ENCODE data around the gene CNOT2.

Gene CNOT2, protein sequence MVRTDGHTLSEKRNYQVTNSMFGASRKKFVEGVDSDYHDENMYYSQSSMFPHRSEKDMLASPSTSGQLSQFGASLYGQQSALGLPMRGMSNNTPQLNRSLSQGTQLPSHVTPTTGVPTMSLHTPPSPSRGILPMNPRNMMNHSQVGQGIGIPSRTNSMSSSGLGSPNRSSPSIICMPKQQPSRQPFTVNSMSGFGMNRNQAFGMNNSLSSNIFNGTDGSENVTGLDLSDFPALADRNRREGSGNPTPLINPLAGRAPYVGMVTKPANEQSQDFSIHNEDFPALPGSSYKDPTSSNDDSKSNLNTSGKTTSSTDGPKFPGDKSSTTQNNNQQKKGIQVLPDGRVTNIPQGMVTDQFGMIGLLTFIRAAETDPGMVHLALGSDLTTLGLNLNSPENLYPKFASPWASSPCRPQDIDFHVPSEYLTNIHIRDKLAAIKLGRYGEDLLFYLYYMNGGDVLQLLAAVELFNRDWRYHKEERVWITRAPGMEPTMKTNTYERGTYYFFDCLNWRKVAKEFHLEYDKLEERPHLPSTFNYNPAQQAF

DNA sequence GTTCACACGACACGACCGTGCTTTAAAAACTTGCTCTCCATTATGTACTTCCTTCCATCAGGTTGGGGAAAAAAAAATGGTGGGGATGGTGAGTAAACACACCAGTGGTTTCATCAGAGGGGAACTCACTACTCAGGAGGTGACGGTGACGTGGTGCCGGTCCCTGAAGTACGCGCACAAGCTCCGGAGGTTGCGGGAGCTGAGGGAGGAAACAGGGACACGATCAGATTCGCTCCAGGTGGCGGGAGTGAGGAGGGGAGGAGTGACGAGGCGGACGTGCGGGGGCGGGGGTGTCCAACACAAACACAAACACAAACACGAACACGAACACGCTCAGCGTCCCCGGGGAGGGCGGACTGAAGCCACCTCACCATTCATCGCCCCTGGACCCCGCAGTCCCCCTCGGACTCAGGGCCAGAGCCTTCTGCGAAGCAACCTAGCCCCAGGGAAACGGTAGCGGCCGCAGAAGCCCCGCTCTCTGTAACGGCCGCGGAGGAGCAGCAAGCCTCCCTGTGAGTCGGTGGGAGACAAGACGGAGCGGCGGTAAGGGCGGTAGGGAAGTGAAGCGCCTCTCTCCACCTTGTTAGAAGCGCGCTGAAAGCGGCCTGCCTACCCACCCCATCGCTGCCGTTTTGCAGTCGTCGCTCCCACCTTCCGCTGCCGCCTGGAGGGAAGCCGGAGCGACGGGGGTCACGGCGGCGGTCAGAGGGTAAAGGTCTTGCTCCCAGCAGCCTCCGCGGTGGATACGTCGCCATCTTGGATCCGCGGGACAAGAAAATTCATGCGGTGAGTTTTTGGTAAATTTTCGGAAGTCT is at the start of gene CNOT2:
TSS of gene CNOT2 (plus strand) at position 739 of the 815 bp plus-strand sequence. CDS start 34,794 bp downstream, outside the sequence.
- Histone ChIP-seq H3K4me3 (peak within 1 kb of the TSS; percentile 83), H3K27ac (peak within 1 kb of the TSS; percentile 95 to 97)
- DNase-seq (ENCODE audit: low spot score): peak; percentile 94
- TF ChIP-seq, protein P1, sequence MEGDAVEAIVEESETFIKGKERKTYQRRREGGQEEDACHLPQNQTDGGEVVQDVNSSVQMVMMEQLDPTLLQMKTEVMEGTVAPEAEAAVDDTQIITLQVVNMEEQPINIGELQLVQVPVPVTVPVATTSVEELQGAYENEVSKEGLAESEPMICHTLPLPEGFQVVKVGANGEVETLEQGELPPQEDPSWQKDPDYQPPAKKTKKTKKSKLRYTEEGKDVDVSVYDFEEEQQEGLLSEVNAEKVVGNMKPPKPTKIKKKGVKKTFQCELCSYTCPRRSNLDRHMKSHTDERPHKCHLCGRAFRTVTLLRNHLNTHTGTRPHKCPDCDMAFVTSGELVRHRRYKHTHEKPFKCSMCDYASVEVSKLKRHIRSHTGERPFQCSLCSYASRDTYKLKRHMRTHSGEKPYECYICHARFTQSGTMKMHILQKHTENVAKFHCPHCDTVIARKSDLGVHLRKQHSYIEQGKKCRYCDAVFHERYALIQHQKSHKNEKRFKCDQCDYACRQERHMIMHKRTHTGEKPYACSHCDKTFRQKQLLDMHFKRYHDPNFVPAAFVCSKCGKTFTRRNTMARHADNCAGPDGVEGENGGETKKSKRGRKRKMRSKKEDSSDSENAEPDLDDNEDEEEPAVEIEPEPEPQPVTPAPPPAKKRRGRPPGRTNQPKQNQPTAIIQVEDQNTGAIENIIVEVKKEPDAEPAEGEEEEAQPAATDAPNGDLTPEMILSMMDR (IDR thresholded peaks at IDR 0.05): no peak

DNA sequence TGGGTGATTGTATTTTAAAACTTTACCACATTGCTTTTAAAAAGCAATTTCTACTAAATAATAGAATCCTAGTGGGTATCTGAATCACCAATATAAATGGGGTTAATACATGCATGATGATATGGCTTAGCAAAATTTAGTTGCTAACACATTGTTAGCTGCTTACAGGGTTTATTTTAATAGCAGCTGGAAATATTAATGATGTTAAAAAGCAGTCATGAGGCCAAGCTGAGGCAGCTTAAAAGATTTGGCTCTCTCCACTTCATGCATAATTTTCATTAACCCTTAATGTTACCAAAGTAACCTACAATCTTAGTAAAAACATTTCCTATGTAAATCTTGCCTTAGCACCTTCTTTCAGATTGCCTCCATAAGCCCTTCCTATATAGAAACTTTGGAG is 49.2 kb upstream of the CNOT2 start:
- TF ChIP-seq, protein P1 (IDR thresholded peaks at IDR 0.05): no peak
- no peak overlapping the region for H3K27ac ChIP-seq
- no peak for DNase-seq (ENCODE audit: low spot score)
- H3K4me3 ChIP-seq: no peak overlapping the region

DNA sequence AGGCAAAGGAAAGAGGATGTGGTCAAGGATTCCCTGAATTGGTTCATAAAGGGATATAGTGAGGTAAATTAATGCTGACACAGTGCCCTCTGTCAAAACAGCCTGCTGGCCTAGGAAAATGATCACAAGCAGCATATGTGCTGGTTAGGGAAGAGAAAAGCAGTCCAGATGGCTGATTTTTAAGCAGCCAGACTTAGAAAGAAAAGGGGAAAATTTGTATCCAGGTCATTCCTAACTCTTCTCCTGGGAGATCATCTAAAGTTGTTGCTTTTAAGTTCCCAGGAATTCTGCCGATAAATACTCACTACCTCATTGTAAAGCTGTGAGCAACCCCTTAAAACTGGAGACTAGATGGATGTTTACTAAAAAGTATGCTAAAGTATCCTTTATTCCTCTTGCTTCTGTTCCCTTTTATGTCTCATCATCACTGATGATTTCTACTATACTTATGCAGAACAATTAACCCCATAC is 46.4 kb upstream of the CNOT2 start:
- Histone ChIP-seq H3K4me3 (no peak overlapping the region), H3K27ac (no peak overlapping the region)
- DNase-seq (ENCODE audit: low spot score): no peak
- TF ChIP-seq, protein P1 (IDR thresholded peaks at IDR 0.05): no peak

DNA sequence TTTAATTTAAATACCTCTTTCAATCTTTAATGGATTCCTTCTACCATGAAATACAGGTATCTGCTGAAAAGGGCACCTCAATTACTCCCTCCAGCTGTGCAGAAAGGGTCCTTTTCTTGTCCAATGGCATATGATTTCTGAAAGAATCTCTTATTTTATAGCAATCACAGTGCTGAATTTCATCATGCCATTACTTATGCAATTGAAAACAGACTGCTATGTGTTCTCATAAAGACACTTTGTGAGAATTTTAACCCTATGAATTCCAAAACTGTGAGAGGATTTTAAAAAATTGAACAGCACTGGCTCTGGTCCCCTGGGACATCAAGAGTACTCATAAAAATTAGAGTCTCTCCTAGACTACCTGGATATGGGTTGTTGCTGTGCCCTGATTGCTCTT is 45.9 kb upstream of the CNOT2 start:
- Histone ChIP-seq H3K27ac (no peak overlapping the region), H3K4me3 (no peak overlapping the region)
- TF ChIP-seq, protein P1 (IDR thresholded peaks at IDR 0.05): no peak
- no peak for DNase-seq (ENCODE audit: low spot score)

DNA sequence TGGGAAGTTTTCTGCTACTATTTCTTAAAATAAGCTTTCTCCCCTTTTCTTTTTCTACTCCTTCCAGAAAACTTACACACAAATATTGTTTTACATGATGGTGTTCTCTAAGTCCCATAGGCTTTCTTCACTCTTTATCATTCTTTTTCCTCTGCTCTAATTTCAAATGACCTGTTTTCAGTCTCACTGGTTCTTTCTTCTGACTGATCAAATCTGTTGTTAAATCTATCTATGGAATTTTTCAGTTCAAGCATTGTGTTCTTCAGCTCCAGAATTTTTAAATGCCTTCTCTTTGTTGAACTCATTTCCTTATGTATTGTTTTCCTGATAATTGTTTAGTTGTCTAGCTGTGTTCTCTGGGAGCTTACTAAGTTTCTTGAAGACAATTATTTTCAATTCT is 29.5 kb upstream of the CNOT2 start:
- Histone ChIP-seq H3K27ac (no peak overlapping the region), H3K4me3 (no peak overlapping the region)
- TF ChIP-seq, protein P1 (IDR thresholded peaks at IDR 0.05): no peak

DNA sequence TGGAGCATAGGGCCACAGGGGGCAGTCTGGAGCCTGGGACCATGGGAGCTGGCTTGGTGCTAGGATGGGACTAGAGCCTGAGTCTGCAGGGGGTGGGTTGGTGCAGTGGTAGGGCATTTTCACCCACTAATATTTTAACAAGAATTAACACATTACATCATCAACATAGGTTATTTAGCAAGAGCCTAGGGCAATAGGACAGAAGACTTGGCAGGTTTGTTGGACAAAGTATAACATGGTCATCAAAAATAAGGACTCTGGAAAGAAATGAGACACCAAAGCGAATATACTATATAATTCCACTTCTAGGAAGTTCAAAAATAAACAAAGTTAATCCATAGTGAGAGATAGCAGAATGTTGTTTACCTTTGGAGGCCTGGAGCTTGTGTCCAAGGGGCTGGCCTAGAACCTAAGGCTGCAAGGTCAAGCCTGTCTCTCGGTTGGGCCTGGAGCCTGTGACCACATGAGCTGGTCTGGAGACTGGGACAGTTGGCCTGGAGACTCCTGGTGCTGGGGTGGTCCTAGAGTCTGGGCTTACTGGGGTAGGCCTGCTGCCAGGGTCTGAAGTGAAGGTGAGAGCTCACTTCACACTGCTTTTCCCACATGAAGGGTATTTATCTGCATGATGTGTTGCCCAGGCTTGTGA is 28.1 kb upstream of the CNOT2 start:
- H3K4me3 ChIP-seq: no peak overlapping the region
- no peak for DNase-seq (ENCODE audit: low spot score)
- no peak overlapping the region for H3K27ac ChIP-seq
- TF ChIP-seq, protein P1 (IDR thresholded peaks at IDR 0.05): no peak

More for the DNA sequence above, 29.5 kb upstream of the CNOT2 start:
- DNase-seq (ENCODE audit: low spot score): no peak

Data from coronary artery (tissue), 2 donors.